Stomach (tissue), 4 donors: ENCODE results near the gene FBXO36.

Source experiments
- CTCF ChIP-seq, 7 experiments: fragments of 450-650 bp in 4 of 7; fragments of 200-600 bp in 3 of 7; sonication (generic) in 3 of 7; IDR thresholded peaks; one replicate each; pipeline ENCODE4 v1.5.1; 2016 to 2019; ENCODE audit warnings: antibody characterized with exemption in 7 of 7, control low read depth in 2 of 7, mild to moderate bottlenecking in 1 of 7
- EP300 ChIP-seq: sonication (generic); formaldehyde crosslinking; IDR thresholded peaks from one replicate; pipeline ENCODE4 v1.6.1; 2017; ENCODE audit warnings: antibody characterized with exemption
- POLR2A ChIP-seq, 4 donors: fragments of 450-650 bp; IDR thresholded peaks; one replicate each; pipeline ENCODE4 v1.6.1; 2016; ENCODE audit warnings: antibody characterized with exemption in 4 of 4, control low read depth in 2 of 4, mild to moderate bottlenecking in 1 of 4, moderate library complexity in 1 of 4
- POLR2AphosphoS5 ChIP-seq, 3 donors: sonication (generic); formaldehyde crosslinking; IDR thresholded peaks; one replicate each; pipeline ENCODE4 v1.6.1; 2016; ENCODE audit warnings: antibody characterized with exemption in 3 of 3

- TF ChIP-seq POLR2A (IDR thresholded peaks at IDR 0.05) (no peak), POLR2AphosphoS5 (IDR thresholded peaks at IDR 0.05) (no peak), CTCF (IDR thresholded peaks at IDR 0.05) (no peak), EP300 (no peak)
Measured at GRCh38 chr2:229927817-229928321, 5.6 kb downstream of the FBXO36 start.
